Measurements from ENCODE around the gene ADRB1. TPM values are rescaled to one million over a fixed set of nuclear protein-coding genes. Genes with fewer than 3 reads are reported as not detected.
A peak's percentile ranks its signal among the peaks of the same experiment; 100 is the strongest.

Gene ADRB1
- total and polyA plus RNA-seq, 8 donors, result 0.49 to 2.1 (median 0.97) TPM

DNA sequence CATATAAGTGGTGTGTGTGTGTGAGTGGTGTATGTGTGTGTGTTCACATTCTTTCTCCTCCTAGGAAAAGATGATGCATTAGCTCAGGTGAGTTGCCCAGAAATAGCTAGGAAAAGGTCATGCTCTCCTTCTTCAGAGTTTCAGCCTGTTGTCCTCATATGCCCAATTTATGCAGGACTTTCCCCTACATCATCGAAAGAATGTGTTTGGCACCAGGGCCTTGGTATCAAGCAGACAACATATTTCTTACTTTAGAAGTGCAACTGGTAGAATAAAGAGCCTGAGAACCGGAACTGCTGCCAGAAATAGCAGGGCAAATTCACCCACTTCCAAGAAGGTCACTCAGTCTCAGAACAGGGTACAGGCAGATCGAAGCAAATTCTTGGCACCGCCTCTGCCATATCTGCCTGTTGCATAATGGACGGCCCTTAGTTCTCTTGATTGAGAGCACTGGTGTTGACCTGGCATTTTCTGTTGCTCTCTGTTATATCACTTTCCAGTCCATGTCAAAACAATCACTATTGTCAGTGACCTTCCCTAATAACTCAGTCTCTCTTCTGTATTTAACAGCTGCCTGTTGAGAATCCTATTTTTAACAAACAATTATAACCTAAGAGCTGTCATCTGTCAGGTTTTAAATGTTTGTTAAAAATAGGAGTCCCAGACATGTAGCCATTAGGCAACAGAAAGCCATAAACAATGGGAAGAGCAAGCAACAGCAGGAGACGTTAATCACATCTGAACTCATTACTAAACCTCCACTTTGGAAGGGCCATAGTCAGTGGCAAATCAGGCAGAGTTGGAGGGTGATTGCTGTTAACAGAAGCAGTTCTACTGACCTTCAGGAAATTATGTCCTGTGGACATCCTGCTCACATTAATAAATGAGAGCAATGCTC, 20.7 kb downstream of the ADRB1 start:
- WGBS, 2 donors, result 11 to 14% methylated on average over 6 of the region's 6 CpGs
- H3K27ac ChIP-seq, result peak overlapping the region in 2 of 4 donors; percentile 39
- no peaks in the 10 kb centered on the region for H3K36me3 ChIP-seq
- no peak overlapping the region for H3K4me3 ChIP-seq
- no peak for FAIRE-seq
- peak in 4 of 6 donors; percentile 63 to 77 (median 76) for DNase-seq
- ATAC-seq, result peak; percentile 90 to 98 (median 93)
- no peaks in the 10 kb centered on the region for H3K27me3 ChIP-seq
- H3K9me3 ChIP-seq, result no peaks in the 10 kb centered on the region
- TF ChIP-seq CTCF (IDR thresholded peaks at IDR 0.05), result no peak
- intact Hi-C loops (cut with DNase I), result no loop called here
- H3K4me1 ChIP-seq, result peaks cover 5 to 24% (median 14%) of the 10 kb centered on the region in 3 donors

DNA sequence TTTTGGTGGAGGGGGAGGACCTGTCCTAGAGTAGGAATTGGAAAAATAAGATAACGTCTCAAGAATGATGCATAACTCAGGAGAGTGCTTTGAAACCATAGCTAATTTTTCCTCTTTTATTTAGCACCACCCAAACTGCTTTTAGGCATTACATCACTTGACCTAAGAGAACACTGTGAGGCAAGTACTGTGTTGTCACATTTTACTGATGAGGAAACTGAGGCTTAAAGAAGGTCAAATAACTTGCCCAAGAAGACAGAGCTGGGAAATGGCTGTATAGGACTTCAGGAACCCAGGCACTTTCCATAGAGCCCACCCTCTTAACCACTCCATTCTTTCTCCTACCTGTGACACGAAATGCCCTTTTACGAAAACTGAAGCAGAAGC, 21.4 kb downstream of the ADRB1 start:
- H3K27ac ChIP-seq, result peak overlapping the region in 2 of 4 donors; percentile 39
- no peak for DNase-seq

DNA sequence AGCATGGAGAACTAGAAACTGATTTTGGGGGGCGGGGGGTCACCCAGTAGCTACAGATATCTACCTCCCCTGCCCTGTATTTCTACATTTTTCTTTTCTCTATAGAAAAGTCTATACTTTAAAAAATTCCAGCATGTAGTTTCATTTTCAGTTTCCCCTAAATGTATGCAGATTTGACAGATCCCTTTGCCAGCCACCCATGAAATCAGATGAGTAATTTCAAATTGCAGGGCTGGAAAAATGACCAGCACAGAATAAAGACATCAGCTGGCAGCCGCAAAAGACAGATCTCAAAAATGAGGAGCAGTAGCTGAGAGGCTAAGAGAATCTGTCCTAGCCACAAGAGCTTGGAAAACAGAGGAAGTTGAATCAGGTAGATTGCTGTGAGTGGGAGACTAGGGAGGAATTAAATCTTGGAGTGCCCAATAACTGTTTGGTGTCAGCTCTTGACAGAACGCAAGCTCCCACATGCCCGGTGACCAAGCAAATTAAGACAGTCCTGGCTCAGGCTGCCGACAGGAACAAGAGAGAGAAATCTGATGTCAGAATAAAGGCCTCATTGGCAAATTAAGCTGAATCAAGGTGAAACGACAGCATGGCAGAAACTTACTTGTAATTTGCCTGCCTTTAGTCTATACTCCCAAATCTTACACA, 24.5 kb downstream of the ADRB1 start:
- ATAC-seq, result no peak
- Histone ChIP-seq H3K4me1 (peaks cover 5 to 24% (median 14%) of the 10 kb centered on the region in 3 donors), H3K9me3 (no peaks in the 10 kb centered on the region), H3K27me3 (no peaks in the 10 kb centered on the region), H3K27ac (no peak overlapping the region), H3K36me3 (no peaks in the 10 kb centered on the region), H3K4me3 (no peak overlapping the region)
- no peak for TF ChIP-seq CTCF (IDR thresholded peaks at IDR 0.05)
- intact Hi-C loops (cut with DNase I), result no loop called here
- 88 to 91% methylated on average over 6 of the region's 6 CpGs for WGBS, 2 donors
- DNase-seq, result no peak
- no peak for FAIRE-seq

More for the DNA sequence above, 21.4 kb downstream of the ADRB1 start:
- intact Hi-C loops (cut with DNase I), result no loop called here
- Histone ChIP-seq H3K4me1 (peaks cover 5 to 24% (median 14%) of the 10 kb centered on the region in 3 donors), H3K9me3 (no peaks in the 10 kb centered on the region), H3K36me3 (no peaks in the 10 kb centered on the region), H3K4me3 (no peak overlapping the region), H3K27me3 (no peaks in the 10 kb centered on the region)
- no peak for TF ChIP-seq CTCF (IDR thresholded peaks at IDR 0.05)
- ATAC-seq (no peak), FAIRE-seq (no peak)
- 91 to 97% methylated on average over 3 of the region's 3 CpGs for whole genome bisulfite sequencing, 2 donors

DNA sequence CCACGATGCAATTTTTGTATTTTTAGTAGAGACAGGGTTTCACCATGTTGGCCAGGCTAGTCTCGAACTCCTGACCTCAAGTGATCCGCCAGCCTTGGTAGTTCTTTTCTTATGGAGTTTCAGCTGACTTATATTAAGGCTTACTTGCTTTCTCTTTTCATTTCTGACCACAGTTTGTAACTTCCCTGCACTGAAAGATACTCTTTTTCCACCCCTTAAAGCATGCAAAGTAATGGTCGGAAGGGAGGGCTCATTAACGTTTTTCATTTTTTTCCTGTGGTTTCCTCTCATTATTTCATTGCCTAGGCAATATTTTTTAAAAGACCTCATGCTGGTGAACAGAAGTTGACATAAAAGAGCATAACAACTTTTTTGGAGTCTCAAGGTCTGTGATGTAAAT, 27.0 kb downstream of the ADRB1 start:
- ATAC-seq, result no peak
- Histone ChIP-seq H3K9me3 (no peaks in the 10 kb centered on the region), H3K4me3 (no peak overlapping the region), H3K4me1 (peaks cover 0 to 9% (median 0%) of the 10 kb centered on the region in 3 donors), H3K27me3 (no peaks in the 10 kb centered on the region), H3K27ac (no peak overlapping the region), H3K36me3 (no peaks in the 10 kb centered on the region)
- WGBS, 2 donors, result 75 to 85% methylated on average over 5 of the region's 5 CpGs
- no peak for TF ChIP-seq CTCF (IDR thresholded peaks at IDR 0.05)
- FAIRE-seq, result no peak
- intact Hi-C loops (cut with DNase I), result no loop called here
- no peak for DNase-seq
